ENCODE data around the gene ZNF280A.

- TF ChIP-seq CTCF (IDR thresholded peaks at IDR 0.05; ENCODE audit: insufficient read depth, low read length) (no peak), POLR2AphosphoS5 (IDR thresholded peaks at IDR 0.05; ENCODE audit: low read depth) (no peak), REST (IDR thresholded peaks at IDR 0.05; ENCODE audit: insufficient replicate concordance, low read depth) (no peak), SPI1 (IDR thresholded peaks at IDR 0.05; ENCODE audit: borderline replicate concordance, low read depth) (no peak)
These were observed 39.1 kb downstream of the ZNF280A start for GRCh38 chr22:22480940-22481339.

All from HL-60 (cell line).